ENCODE measurements around the gene KCNA2. TPM values are rescaled to one million over a fixed set of nuclear protein-coding genes. Genes with fewer than 3 reads are reported as not detected.

The KCNA2 gene
- total RNA-seq, 2 donors from 2014 or later, result 2.0 to 3.1 TPM

- H3K4me3 ChIP-seq, result no peak overlapping the region
- H3K4me1 ChIP-seq (ENCODE audit: control insufficient read depth in 1 of 2, low read depth in 2 of 2), result no peaks in the 10 kb centered on the region
- no peak for DNase-seq (ENCODE audit: low spot score)
- no peaks in the 10 kb centered on the region for H3K27me3 ChIP-seq (replicated peaks; ENCODE audit: insufficient read depth)
- no peak for ATAC-seq (ENCODE audit: insufficient number of reproducible peaks, low FRiP score, low read depth)
- TF ChIP-seq CTCF (IDR thresholded peaks at IDR 0.05), result peak; percentile 26
- H3K36me3 ChIP-seq, result no peaks in the 10 kb centered on the region
- no peak overlapping the region for H3K27ac ChIP-seq
- H3K9me3 ChIP-seq, result no peaks in the 10 kb centered on the region
These were observed 57.8 kb downstream of the KCNA2 start for GRCh38 chr1:110548381-110548780.

GRCh38 chr1:110547017-110547416 is 59.1 kb downstream of the KCNA2 start:
- H3K27me3 ChIP-seq (replicated peaks; ENCODE audit: insufficient read depth), result no peaks in the 10 kb centered on the region
- H3K27ac ChIP-seq, result no peak overlapping the region
- no peaks in the 10 kb centered on the region for H3K9me3 ChIP-seq
- H3K4me3 ChIP-seq, result no peak overlapping the region
- no peaks in the 10 kb centered on the region for H3K36me3 ChIP-seq
- ATAC-seq (ENCODE audit: insufficient number of reproducible peaks, low FRiP score, low read depth), result no peak
- TF ChIP-seq CTCF (IDR thresholded peaks at IDR 0.05), result no peak
- H3K4me1 ChIP-seq (ENCODE audit: control insufficient read depth in 1 of 2, low read depth in 2 of 2), result no peaks in the 10 kb centered on the region
- DNase-seq (ENCODE audit: low spot score), result no peak

GRCh38 chr1:110545492-110545891 is 60.7 kb downstream of the KCNA2 start:
- no peak for ATAC-seq (ENCODE audit: insufficient number of reproducible peaks, low FRiP score, low read depth)
- TF ChIP-seq CTCF (IDR thresholded peaks at IDR 0.05), result no peak
- H3K36me3 ChIP-seq, result no peaks in the 10 kb centered on the region
- no peaks in the 10 kb centered on the region for H3K27me3 ChIP-seq (replicated peaks; ENCODE audit: insufficient read depth)
- no peaks in the 10 kb centered on the region for H3K4me1 ChIP-seq (ENCODE audit: control insufficient read depth in 1 of 2, low read depth in 2 of 2)
- DNase-seq (ENCODE audit: low spot score), result no peak
- no peak overlapping the region for H3K27ac ChIP-seq
- H3K9me3 ChIP-seq, result no peaks in the 10 kb centered on the region
- H3K4me3 ChIP-seq, result no peak overlapping the region

- TF ChIP-seq CTCF (IDR thresholded peaks at IDR 0.05), result no peak
- H3K4me3 ChIP-seq, result no peak overlapping the region
- H3K9me3 ChIP-seq, result no peaks in the 10 kb centered on the region
- DNase-seq (ENCODE audit: low spot score) (no peak), ATAC-seq (ENCODE audit: insufficient number of reproducible peaks, low FRiP score, low read depth) (no peak)
- H3K4me1 ChIP-seq (ENCODE audit: control insufficient read depth in 1 of 2, low read depth in 2 of 2), result no peaks in the 10 kb centered on the region
- H3K27me3 ChIP-seq (replicated peaks; ENCODE audit: insufficient read depth), result no peaks in the 10 kb centered on the region
- H3K27ac ChIP-seq, result no peak overlapping the region
- H3K36me3 ChIP-seq, result no peaks in the 10 kb centered on the region
These were observed 61.4 kb downstream of the KCNA2 start for GRCh38 chr1:110544753-110545152.

Other genes starting within 250 kb of the KCNA2 start
- 10 to 100 TPM; 29.8 to 48.5 TPM for gene SLC16A4, start 215.3 kb downstream of the KCNA2 start, total RNA-seq
- 10 to 100 TPM; 76.6 to 95.2 TPM for gene LAMTOR5, start 198.7 kb downstream of the KCNA2 start, total RNA-seq
- gene PROK1, start 155.2 kb downstream of the KCNA2 start, total RNA-seq, result under 1 TPM; 0.27 to 0.63 TPM
- not detected for gene KCNA10, start 87.2 kb downstream of the KCNA2 start, total RNA-seq
- 1 to 10 TPM; 1.8 to 3.9 TPM for gene KCNA3, start 68.6 kb upstream of the KCNA2 start, total RNA-seq

All from thoracic aorta (tissue), 2 donors.